Measurements from ENCODE around the gene CHAT.
A peak's percentile ranks its signal among the peaks of the same experiment; 100 is the strongest.

Gene CHAT

DNA sequence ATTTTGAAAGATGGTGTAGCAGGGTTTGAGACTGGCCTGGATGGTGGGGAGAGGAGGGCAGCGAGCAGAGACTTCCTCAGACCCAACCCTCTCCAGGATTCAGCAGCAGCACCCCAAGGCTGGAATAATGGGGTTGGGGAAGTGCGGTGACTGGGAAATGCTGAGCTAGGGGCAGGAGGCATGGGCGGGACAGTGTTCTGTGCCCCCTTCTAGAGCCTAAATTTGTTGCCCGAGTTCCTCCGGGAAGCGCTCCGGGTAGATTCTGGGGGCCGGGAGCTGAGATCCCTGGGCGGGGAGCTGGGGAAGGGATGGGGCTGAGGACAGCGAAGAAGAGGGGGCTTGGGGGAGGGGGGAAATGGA lies at the start of gene CHAT:
Gene CHAT (plus strand): TSS at position 156 of the 360 bp plus-strand sequence. CDS start 153 bp downstream, at position 309.
- DNase-seq, result no peak

DNA sequence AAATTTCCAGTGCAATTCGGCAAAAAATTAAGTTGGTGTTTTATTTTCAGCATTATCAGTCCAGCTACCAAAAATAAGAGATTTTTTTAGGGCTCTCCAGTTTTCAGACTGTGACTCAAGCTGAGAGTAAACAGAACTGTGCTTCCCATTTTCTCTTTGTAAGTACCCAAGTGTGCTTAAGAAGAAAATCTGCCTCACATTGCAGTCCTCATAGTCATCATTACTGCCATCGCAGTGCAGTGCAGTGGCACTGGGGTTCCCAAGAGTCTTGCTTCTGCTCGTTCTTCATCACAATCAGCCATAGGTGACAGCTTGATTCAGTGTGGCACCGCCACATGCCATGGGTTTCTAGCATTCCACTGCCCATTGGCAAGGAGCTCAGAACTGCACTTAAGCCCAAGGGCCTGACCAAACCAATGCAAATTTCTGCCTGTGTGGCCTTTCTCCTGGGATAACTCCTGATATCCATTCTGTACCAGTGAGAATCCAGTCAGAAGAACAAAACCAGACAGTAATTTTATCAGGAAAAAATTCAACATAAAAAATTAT lies 49.3 kb upstream of the CHAT start:
- DNase-seq, result no peak

DNA sequence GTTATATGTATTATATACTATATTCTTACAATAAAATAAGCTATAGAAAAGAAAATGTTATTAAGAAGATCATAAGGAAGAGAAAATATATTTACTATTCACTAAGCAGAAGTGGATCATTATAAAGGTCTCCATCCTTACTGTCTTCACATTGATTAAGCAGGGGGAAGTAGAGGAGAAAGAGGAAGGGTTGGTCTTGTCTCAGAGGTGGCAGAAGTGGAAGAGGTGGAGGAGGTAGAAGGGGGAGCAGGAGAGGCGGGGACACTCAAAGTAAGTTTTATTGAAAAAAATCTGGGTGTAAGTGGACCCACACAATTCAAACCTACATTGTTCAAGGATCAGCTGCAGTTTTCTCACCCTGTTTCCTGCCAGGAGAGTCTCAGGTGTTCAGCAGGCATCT lies 46.0 kb upstream of the CHAT start:
- no peak for DNase-seq

DNA sequence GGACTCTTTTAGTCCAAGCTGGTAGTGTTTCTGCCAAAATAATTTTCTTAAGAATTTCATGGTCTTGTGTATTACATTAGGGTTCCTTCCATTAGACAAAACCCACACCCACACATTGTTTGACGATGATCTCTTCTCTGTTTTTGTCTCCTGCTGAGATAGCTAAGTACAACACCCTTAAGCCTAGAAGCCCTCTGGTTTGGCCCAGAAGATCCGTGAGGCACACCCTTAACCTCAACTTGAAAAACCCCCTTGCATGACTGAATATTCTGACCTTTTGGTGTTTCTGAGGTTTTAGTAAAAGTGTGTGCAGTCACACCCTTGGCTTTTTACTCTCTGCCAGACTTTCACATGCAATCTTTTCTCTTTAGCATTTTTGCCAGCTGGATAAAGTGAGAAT lies 45.6 kb upstream of the CHAT start:
- no peak for DNase-seq

DNA sequence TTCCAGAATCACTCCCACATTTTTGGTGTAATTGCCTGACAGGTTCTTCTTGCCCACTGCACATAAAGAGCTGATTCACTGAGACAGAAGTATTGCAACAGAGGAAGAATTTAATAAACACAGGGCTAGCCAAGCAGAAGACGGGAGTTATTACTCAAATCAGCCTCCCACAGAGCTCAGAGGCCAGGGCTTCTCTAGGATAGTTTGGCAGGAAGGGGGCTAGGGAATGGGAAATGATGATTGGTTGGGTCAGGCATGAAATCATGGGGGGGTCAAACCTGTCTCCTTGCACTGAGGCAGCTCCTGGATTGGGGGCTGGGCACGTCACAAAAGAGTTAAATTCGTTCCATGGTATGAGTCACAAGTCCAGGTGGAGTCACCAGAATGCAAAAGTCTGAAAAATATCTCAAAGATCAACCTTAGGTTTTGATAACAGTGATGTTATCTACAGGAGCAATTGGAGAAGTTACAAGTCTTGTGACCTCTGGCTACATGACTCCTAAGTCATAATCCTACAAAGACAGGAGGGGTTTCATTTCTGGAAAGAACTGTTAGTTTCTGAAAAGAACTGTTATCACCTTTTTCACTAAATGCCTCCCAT lies 44.7 kb upstream of the CHAT start:
- DNase-seq, result no peak

DNA sequence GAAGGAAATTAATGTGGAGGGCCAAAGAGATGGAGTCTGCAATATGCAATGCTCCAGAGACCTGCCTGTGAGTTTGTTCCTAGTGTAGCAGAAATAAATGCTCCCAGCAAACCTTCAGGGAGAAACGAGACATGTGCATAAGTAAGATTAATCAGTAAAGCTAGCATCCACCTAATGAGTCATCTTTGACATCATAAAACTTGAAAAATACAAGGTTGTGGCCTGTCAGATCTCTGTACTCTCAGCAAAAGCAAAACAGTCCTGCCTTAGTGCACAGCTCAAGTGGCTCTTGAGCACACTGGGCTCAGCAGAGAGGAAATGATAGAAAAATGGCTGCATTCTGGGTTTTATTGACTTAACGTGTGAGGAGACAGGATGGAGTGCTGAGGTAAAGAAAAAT lies 42.4 kb upstream of the CHAT start:
- DNase-seq, result no peak

DNA sequence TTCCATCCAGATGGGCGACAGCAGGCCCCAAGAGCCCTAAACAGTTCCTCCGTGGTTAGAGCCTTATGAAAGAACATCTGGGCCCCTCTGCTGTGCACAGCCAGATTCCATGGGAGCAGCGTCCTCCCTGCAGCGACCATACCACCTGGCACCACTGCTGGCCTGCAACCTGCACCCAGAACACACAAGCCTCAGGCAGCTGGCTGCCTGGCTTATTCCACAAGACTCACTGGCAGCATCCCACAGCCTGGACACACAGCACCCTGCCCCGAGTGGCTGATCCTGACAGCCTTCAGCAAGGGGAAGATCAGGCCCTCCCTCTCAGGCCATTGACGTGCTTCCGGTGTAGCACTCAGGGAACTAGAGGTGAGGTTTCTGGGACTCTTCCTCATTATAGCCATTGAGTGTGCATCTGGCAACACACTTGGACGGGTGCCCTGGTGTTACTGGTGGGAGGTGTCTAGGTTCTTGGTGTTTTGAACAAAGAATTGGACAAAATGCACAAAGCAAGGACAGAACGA lies 41.2 kb upstream of the CHAT start:
- no peak for DNase-seq

DNA sequence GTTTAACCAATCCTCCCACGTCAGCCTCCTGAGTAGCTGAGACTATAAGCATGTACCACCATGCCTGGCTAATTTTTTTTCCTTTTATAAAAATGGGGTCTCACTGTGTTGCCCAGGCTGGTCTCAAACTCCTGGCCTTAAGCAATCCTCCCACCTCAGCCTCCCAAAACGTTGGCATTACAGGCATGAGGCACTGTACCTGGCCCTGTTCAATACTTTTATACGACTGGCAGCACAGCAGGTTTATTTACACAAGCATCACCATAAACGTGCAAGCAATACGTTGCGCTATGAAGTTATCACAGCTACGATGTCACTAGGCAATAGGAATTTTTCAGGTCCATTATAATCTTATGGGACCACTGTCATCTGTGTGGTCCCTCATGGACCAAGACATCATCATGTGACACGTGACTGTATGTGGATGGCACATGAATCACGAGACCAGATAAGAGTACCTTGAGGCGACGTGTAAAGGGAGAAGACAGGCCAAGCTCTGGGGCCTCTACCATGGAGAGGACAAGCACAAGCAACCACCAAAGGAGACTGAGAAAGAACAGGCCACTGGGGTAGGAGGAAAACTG lies 38.3 kb upstream of the CHAT start:
- no peak for DNase-seq

DNA sequence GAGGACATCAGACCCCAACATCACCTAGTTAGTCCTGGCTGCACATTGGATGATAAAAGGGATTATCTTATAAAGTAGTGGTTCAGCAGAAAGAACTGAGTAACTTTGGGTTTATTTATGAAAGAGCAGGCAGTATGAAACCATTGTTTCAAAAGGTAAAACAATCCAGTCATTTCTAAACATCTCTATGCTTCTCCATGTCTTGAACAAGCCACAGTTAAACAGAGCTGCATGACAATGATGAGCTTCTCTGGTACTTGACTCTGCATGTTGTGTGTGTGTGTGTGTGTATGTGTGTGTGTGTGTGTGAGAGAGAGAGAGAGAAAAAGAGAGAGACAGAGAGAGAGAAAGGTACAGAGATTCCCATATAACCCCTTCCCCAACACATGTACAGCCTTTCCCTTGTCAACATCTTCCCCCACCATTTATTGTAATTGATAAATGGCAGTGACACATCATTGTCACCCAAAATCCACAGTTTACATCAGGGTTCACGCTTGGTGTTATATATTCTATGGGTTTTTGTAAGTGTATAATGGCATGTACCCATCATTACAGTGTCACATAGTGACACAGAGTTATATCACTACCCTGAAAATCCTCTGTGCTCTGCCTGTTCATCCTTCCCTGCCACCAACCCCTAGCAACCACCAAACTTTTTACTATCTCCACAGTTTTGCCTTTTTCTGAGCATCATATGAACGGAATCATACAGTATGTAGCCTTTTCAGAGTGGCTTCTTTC lies 36.5 kb upstream of the CHAT start:
- DNase-seq, result no peak

DNA sequence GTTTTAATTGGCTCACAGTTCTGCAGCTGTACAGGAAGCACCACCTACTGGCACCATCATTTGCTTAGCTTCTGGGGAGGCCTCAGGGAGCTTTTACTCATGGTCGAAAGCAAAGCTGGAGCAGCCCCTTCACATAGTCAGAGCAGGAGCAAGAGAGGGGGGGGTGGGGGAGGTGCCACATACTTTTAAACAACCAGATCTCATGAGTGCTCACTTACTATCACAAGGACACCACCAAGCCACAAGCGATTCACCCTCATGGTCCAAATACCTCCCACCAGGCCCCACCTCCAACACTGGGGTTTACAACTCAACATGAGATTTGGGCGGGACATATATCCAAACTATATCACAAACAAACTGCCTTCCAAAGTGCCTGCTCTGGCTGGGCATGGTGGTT lies 35.4 kb upstream of the CHAT start:
- DNase-seq, result no peak

DNA sequence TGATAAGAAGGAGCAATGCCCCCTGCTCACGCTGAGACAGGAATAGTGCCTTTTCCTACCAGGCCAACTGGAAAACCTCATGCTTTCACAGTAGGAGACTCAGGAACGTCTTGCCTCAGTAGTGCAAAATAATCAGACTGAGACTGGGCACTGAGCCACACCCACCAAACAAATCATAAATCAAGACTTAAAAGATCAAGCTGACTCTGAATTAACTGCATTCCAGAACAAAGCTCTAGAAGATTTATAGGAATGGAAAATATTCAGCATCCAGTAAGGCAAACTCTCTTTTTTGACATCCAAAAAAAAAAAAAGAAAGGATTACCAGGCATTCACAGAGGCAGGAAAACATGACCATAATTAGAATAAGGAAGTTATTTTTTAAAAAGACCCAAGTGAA lies 34.2 kb upstream of the CHAT start:
- DNase-seq, result no peak

DNA sequence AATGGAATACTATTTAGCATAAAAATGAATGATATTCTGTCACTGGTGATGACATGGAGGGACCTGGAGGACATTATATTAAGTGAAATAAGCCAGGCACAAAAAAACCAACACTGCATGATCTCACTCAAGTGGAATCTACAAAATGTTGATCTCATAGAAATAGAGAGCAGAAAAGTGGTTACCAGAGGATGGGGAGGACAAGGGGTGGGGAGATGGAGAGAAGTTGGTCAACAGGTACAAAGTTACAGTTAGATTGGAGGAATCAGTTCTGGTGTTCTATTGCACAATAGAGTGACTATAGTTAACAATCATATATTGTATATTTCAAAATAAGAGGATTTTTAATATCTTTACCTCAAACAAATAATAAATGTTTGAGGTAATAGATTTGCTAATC lies 28.4 kb upstream of the CHAT start:
- no peak for DNase-seq

DNA sequence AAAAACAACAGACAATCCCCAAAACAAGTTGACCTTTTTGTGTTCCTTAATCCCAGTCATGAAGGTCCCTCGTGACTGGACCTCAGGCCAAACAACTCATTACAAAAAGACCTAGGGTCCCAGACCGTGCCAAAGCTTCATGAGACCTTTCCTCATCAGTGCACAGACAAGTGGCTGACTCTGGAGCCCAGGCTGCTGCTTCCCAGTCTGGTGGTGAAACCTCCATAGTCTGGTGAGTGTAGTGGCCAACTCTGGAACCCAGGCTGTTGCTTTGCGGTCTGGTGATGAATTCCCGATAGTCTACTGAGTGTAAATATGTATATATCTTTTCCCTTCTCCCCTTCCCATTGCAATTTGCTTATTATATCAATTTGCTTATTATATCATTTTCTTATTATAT lies 25.9 kb upstream of the CHAT start:
- DNase-seq, result no peak

DNA sequence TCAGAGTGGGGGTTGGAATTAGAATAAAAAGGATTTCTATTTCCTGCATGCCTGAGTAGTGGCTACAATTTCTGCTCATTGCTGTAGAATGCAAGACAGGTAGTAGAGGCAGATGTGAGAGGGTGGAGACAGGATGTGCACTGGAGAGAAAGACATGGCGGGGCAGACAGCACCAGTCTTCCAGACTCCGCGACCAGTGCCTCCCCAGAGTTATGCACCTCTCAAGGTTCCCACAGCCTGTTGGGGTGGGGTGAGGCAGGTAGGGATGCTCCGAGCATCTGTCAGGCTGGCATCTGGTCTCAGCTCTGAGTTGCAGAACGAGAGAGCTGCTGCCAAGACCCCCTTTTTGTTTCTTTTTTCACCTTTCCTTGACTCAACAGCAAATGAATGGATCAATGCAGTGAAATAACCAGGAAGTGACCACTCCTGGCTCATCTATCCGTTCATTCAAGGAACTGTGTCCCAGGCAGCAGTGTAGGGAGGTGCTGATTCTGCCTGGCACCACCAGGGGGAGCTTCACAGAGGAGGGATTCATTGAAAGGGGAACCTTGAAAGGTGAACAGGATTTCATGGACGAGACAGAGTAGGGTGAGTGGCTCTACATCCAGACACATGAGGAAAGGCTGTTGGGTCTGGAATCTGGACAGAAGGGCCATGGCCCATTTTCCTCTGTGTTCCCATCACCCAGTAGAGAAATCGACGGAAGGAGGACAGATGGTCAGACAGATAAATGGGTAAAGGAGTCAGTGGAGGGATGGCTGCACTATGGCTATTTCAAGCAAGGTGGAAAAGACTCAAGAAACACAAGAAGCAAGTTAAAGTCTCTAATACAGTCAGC lies 20.9 kb upstream of the CHAT start:
- DNase-seq, result peak in 14 of 56 donors; percentile 7 to 47 (median 25)

DNA sequence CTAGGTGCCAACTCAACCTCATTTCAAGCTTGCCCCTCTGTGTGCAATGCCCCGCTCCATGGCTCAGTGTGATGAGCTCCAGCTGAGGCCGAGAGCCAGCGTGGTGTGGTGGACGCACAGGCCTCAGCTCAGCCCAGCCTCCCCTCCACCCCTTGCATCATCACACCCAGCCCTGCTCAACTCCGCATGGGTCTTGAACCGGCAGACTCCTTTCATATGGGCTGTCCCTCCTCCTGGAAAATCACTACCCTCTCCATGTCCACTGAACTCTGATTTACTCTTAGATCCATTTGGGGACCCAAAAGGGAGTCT lies 20.3 kb upstream of the CHAT start:
- DNase-seq, result no peak

DNA sequence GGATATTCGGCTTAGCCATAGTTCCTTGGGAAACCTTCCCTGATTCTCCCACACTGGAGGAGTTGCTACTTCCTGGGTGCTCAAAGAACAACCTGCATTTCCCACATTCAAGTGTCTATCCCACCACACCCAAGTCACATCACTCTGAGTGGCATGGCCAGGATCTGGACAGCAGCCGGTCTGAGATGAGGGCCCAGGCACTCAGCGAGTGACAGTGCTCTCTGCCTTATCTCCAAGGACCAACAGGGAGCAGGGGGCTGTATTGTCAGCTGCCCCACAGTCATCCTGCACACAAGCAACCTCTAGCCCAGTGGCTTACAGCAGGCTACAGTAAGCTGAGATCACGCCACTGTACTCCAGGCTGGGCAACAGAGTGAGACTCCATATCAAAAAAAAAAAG lies 19.8 kb upstream of the CHAT start:
- DNase-seq, result no peak

DNA sequence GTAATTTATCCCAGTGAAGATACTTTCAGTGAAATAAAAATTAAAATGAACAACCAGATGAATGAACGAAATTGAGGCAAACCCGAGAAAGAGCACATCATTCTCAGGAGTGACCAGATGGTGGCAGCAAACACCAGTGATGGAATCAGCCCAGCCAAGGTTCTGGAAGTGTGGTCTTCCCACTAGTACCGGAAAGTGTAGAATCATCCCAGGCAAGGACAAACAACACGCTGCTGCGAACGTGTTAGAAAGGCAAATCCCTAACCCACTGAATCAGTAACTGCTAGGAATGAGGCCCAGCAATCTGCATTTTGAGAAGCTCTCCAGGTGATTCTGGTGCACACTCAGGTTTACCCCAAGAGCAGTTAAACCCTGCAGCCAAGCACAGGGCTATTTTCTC lies 19.2 kb upstream of the CHAT start:
- peak in 24 of 56 donors; percentile 9 to 73 (median 28) for DNase-seq

DNA sequence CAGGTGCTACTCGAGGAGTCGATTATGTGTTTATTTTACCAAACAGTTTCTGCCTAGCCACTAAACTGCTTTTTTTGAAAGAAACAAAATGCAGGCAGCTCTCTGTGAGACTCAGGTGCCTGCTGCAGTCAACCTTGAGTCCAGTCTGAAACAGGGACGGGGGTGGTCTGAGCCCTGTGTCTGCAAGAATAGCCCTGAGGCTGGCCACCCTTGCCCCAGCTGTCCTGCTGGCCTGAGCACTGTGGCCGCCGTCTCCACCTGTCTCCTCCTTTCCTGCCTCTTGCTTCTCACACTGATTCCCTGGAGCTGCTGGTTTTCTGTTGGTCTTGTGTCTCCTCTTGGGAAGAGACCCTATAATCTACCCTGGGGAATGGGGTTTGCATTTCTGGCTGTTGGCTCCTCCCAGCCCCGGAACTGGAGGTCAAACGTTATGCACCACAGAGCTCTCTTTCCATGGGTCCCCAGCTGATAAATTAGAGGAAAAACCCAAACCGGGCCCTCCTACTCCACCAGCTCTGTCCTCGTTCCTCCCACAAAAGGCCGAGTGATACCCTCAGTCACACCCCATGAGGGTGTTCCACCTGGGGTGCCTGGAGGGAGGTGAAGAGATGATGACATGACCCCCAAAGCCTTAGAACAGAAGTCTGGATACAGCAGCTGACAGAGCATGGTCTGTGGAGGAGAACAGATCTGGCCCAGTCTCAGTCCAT lies 18.7 kb upstream of the CHAT start:
- DNase-seq, result no peak

DNA sequence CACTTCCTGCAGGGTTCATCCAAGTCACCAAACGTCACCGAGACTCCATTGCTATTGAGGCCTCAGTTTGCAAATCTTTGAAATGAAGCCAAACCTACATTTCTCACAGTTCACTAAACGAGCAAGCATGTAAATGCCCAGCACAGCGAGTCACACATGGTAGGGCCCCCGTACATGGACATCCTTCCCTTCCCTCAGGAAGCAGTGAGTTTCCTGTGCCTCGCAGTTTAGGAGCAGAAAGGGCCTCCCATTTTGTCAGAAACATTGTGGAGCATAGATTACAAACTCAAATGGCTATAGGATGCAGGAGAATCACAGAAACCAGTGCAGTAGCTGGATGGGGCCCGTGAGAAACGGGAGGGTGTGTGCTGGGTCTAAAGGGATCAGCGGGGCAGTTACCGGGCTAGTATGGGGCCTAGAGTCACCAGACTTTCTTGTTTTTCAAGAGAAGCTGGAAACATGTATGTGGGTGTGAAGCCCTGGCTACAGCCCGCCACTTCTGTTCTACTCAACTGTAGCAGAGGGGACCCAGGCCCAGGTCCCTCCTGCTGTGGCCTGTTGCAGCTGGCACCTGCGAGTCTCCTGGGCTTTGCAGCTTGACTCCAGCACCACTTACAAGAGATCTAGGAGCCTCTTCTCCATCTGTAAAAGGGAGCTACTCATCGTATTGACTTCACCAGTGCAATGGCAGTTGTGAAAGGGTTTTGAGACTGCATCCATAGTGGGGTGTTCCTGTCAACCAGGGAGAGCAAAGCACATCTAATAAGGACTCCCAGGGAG lies 17.9 kb upstream of the CHAT start:
- no peak for DNase-seq

DNA sequence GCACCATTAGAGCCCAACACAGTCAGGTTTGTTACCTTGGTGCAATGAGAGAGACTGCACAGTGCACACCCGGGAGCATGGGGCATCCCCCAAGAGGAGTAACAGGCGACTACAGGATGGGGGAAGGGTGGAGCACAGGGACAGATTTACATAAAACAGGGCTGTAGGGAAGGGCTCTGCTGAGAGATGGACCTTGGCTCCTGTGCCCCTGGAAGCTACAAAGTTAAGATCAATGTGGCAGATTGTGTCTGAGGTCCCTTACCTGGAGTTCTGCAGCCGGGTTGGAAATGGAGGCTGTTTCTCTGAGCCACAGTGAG lies 17.4 kb upstream of the CHAT start:
- no peak for DNase-seq

DNA sequence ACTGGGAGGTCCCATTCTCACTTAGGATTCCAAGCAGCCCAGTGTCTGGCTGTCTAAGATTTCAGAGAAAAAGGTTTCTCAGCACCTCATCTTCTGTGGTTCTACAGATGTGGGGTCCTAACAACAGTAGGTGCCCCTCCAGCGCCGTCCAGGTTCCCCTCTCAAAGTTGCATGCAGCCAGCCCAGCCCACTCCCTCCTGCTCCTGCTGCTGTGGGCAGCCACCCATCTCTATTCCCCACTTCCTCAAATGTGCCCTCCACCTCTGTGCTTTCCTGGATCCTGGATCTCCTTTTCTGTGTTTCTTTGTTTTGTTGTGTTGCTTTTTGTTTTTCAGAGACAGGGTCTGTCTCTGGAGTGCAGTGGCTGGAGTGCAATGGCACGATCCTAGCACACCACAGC lies 17.0 kb upstream of the CHAT start:
- DNase-seq, result no peak

Measured in amygdala (tissue), 56 donors.